ENCODE measurements around the gene WFDC10B. TPM values are rescaled to one million over a fixed set of nuclear protein-coding genes. Genes with fewer than 3 reads are reported as not detected.
"Not testable (repeated sequence)": the region's sequence is repeated elsewhere in the genome, so short reads cannot be mapped to it uniquely, and the experiment has no call there.

WFDC10B gene
- total RNA-seq, 3 donors from 2014 or later (not counting 1 experiment from before 2014, with no cell fraction given) = not detected

GRCh38 chr20:45651726-45652125 lies 53.1 kb downstream of the WFDC10B start:
- H3K4me1 ChIP-seq (ENCODE audit: control insufficient read depth, insufficient read depth, low read length); ATAC-seq; H3K4me3 ChIP-seq (ENCODE audit: low read length); H3K9me3 Mint-ChIP-seq; H3K4me3 Mint-ChIP-seq; H3K27me3 ChIP-seq (ENCODE audit: control insufficient read depth, insufficient read depth, low read length); H3K9me3 ChIP-seq (ENCODE audit: control insufficient read depth, insufficient read depth, low read length); H3K27ac Mint-ChIP-seq; intact Hi-C loops (cut with micrococcal nuclease); H3K27ac ChIP-seq (ENCODE audit: low read length); H3K36me3 ChIP-seq (ENCODE audit: control insufficient read depth, insufficient read depth, low read length); H3K36me3 Mint-ChIP-seq; H3K4me1 Mint-ChIP-seq; DNase-seq: not testable (repeated sequence)
- 87% methylated on average over 7 of the region's 7 CpGs for WGBS (ENCODE audit: insufficient coverage)
- peaks cover 6 to 35% of the 10 kb centered on the region in 2 donors for H3K27me3 Mint-ChIP-seq (ENCODE audit: low read depth in 2 of 2)

DNA sequence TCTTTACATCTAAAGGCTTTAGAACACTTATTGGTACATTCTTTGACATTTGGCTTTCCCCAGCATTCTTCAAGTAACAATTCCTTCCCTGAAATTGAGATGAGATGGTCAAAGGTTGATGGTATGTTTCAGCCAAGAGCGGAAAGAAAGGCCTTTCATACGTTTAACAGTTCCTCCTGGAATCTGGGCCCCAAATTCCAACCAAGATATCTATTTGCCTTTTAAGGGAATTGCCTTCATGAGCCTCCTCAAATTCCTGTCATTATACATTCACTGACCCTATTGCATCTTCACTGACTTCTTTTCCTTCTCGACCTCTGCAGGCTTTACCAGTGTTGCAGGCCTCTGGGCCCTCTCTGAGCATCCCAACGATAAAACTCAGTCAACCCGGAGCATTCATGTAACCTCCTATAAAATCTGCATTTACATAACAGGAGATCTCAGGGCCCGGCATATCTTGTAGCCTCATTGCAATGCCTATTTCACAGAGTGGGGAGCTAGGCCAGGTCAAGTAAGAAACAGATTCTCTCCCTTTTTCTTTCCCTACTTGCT lies 55.4 kb downstream of the WFDC10B start:
- Mint-ChIP-seq H3K27me3 (ENCODE audit: low read depth in 2 of 2) (peaks cover 9 to 31% of the 10 kb centered on the region in 2 donors), H3K9me3 (no peaks in the 10 kb centered on the region), H3K4me3 (no peak overlapping the region), H3K4me1 (no peaks in the 10 kb centered on the region), H3K27ac (no peak overlapping the region), H3K36me3 (no peaks in the 10 kb centered on the region)
- Histone ChIP-seq H3K36me3 (ENCODE audit: control insufficient read depth, insufficient read depth, low read length) (no peaks in the 10 kb centered on the region), H3K4me1 (ENCODE audit: control insufficient read depth, insufficient read depth, low read length) (no peaks in the 10 kb centered on the region), H3K27me3 (ENCODE audit: control insufficient read depth, insufficient read depth, low read length) (no peaks in the 10 kb centered on the region), H3K9me3 (ENCODE audit: control insufficient read depth, insufficient read depth, low read length) (no peaks in the 10 kb centered on the region), H3K27ac (ENCODE audit: low read length) (no peak overlapping the region), H3K4me3 (ENCODE audit: low read length) (no peak overlapping the region)
- WGBS (ENCODE audit: insufficient coverage) = 91% methylated on average over 6 of the region's 6 CpGs
- no peak for TF ChIP-seq CTCF (IDR thresholded peaks at IDR 0.05)
- ATAC-seq (no peak), DNase-seq (no peak)
- intact Hi-C loops (cut with micrococcal nuclease) = no loop called here

DNA sequence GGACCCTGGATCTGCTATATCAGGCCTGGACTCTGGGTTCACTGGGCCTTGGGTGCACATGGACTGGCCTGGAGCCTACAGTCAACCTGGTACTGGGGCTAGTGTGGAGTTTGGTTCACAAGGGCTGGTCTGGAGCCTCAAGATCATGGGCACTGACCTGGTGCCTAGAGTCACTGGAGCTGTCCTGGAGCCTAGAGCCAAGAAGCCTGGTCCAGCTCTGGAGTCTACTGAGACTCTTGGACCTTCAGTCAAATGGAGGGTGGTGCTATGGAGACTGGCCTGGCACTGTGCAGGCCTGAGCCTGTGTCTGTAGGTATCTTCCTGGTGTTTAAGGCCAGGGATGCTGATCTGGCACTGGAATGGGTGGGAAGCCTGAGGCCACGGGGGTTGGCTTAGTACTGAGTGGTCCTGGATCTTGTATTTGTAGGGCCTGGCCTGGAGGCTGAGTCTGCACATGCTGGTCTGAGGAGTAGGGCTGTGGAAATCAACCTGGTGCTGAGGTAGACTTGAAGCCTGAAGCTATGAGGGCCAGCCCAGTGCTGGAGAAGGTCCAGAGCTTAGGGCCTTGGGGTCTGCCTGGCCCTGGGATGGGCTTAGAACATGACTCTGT lies 57.3 kb downstream of the WFDC10B start:
- H3K4me1 ChIP-seq (ENCODE audit: control insufficient read depth, insufficient read depth, low read length) = no peaks in the 10 kb centered on the region
- ATAC-seq = no peak
- no peaks in the 10 kb centered on the region for H3K36me3 Mint-ChIP-seq
- no peak overlapping the region for H3K4me3 ChIP-seq (ENCODE audit: low read length)
- no peak overlapping the region for H3K27ac Mint-ChIP-seq
- H3K9me3 ChIP-seq (ENCODE audit: control insufficient read depth, insufficient read depth, low read length) = no peaks in the 10 kb centered on the region
- H3K4me3 Mint-ChIP-seq = no peak overlapping the region
- 96% methylated on average over 1 of the region's 1 CpG for WGBS (ENCODE audit: insufficient coverage)
- H3K4me1 Mint-ChIP-seq = no peaks in the 10 kb centered on the region
- no peaks in the 10 kb centered on the region for H3K27me3 ChIP-seq (ENCODE audit: control insufficient read depth, insufficient read depth, low read length)
- intact Hi-C loops (cut with micrococcal nuclease) = no loop called here
- peaks cover 5 to 30% of the 10 kb centered on the region in 2 donors for H3K27me3 Mint-ChIP-seq (ENCODE audit: low read depth in 2 of 2)
- no peak for TF ChIP-seq CTCF (IDR thresholded peaks at IDR 0.05)
- no peak for DNase-seq
- no peaks in the 10 kb centered on the region for H3K36me3 ChIP-seq (ENCODE audit: control insufficient read depth, insufficient read depth, low read length)
- H3K27ac ChIP-seq (ENCODE audit: low read length) = no peak overlapping the region
- H3K9me3 Mint-ChIP-seq = no peaks in the 10 kb centered on the region

DNA sequence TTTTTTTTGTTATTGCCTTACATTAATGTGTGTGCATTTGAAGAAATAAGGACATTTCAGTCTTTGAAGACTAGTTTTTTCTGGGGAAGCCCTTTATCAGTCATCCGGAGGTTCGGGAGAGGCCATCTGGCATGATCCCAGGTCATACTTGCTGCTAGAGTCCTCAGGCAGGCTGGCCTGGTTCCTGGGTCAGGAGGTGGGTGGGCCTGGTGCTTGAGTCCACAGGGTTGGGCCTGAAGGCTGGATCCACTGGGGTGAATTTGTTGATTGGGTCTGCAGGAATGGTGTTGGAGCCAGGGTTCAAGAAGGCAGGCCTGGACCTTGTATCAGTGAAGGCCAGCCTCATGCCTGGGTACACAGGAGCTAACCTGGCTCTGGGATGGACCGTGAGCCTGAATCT lies 57.9 kb downstream of the WFDC10B start:
- no peaks in the 10 kb centered on the region for H3K4me1 ChIP-seq (ENCODE audit: control insufficient read depth, insufficient read depth, low read length)
- H3K27me3 Mint-ChIP-seq (ENCODE audit: low read depth in 2 of 2) = peaks cover 3 to 27% of the 10 kb centered on the region in 2 donors
- no peaks in the 10 kb centered on the region for H3K36me3 Mint-ChIP-seq
- no peaks in the 10 kb centered on the region for H3K9me3 Mint-ChIP-seq
- H3K27ac ChIP-seq (ENCODE audit: low read length) = no peak overlapping the region
- ATAC-seq (no peak), DNase-seq (no peak)
- no peak overlapping the region for H3K4me3 ChIP-seq (ENCODE audit: low read length)
- no peaks in the 10 kb centered on the region for H3K27me3 ChIP-seq (ENCODE audit: control insufficient read depth, insufficient read depth, low read length)
- no peaks in the 10 kb centered on the region for H3K36me3 ChIP-seq (ENCODE audit: control insufficient read depth, insufficient read depth, low read length)
- H3K9me3 ChIP-seq (ENCODE audit: control insufficient read depth, insufficient read depth, low read length) = no peaks in the 10 kb centered on the region
- no peak overlapping the region for H3K27ac Mint-ChIP-seq
- intact Hi-C loops (cut with micrococcal nuclease) = no loop called here
- WGBS (ENCODE audit: insufficient coverage) = 90% methylated on average over 3 of the region's 3 CpGs
- no peaks in the 10 kb centered on the region for H3K4me1 Mint-ChIP-seq
- TF ChIP-seq CTCF (IDR thresholded peaks at IDR 0.05) = no peak
- H3K4me3 Mint-ChIP-seq = no peak overlapping the region

GRCh38 chr20:45645869-45646268 lies 59.0 kb downstream of the WFDC10B start:
- H3K4me1 Mint-ChIP-seq; H3K36me3 Mint-ChIP-seq; H3K27me3 ChIP-seq (ENCODE audit: control insufficient read depth, insufficient read depth, low read length); ATAC-seq; H3K4me1 ChIP-seq (ENCODE audit: control insufficient read depth, insufficient read depth, low read length); intact Hi-C loops (cut with micrococcal nuclease); H3K4me3 Mint-ChIP-seq; H3K4me3 ChIP-seq (ENCODE audit: low read length); H3K36me3 ChIP-seq (ENCODE audit: control insufficient read depth, insufficient read depth, low read length); DNase-seq; H3K27ac Mint-ChIP-seq; H3K9me3 ChIP-seq (ENCODE audit: control insufficient read depth, insufficient read depth, low read length); H3K9me3 Mint-ChIP-seq; H3K27ac ChIP-seq (ENCODE audit: low read length): not testable (repeated sequence)
- peaks cover 3 to 33% of the 10 kb centered on the region in 2 donors for H3K27me3 Mint-ChIP-seq (ENCODE audit: low read depth in 2 of 2)
- WGBS (ENCODE audit: insufficient coverage) = 95% methylated on average over 28 of the region's 28 CpGs

DNA sequence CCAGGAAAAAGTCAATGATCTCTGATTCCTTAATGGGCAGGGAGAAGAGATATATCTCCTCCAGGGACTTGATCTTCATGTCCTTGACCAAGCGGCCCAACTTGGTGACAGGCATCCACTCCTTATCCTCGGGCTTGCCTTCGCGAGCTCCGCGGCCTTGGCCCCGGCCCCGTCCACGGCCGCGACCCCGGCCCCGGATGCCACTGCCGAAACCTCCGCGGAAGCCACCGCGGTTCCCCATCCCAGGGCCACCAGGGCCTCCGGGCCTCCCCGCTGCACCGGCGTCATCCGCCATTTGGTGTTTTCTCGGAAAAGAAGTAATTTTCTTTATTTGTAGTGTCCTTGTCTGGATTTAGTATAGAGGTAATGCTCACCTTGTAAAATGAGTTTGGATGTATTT lies 63.7 kb downstream of the WFDC10B start:
- H3K36me3 Mint-ChIP-seq; H3K27ac Mint-ChIP-seq; DNase-seq; H3K27ac ChIP-seq (ENCODE audit: low read length); H3K36me3 ChIP-seq (ENCODE audit: control insufficient read depth, insufficient read depth, low read length); intact Hi-C loops (cut with micrococcal nuclease); H3K4me1 Mint-ChIP-seq; H3K4me3 Mint-ChIP-seq; ATAC-seq; H3K9me3 ChIP-seq (ENCODE audit: control insufficient read depth, insufficient read depth, low read length); H3K9me3 Mint-ChIP-seq; H3K27me3 ChIP-seq (ENCODE audit: control insufficient read depth, insufficient read depth, low read length); H3K4me3 ChIP-seq (ENCODE audit: low read length); H3K4me1 ChIP-seq (ENCODE audit: control insufficient read depth, insufficient read depth, low read length): not testable (repeated sequence)
- WGBS (ENCODE audit: insufficient coverage) = 97% methylated on average over 23 of the region's 24 CpGs
- peaks cover 10 to 49% of the 10 kb centered on the region in 2 donors for H3K27me3 Mint-ChIP-seq (ENCODE audit: low read depth in 2 of 2)

Data from natural killer cell (primary cell).